ENCODE results near the gene SFMBT1.

Gene SFMBT1

GRCh38 chr3:53045518-53046170 is at the start of gene SFMBT1:
SFMBT1 (minus strand) TSS chr3:53046073; CDS start chr3:52969128, 76,945 bp downstream.
- peak; percentile 18 for DNase-seq (ENCODE audit: extremely low read depth, low read depth)
- TF ChIP-seq CTCF (IDR thresholded peaks at IDR 0.05; ENCODE audit: low read depth, low read length), result no peak

- DNase-seq (ENCODE audit: extremely low read depth, low read depth), result no peak
- TF ChIP-seq CTCF (IDR thresholded peaks at IDR 0.05; ENCODE audit: low read depth, low read length), result no peak
Measured at GRCh38 chr3:53092942-53093341, 47.1 kb upstream of the SFMBT1 start.

- no peak for DNase-seq (ENCODE audit: extremely low read depth, low read depth)
- TF ChIP-seq CTCF (IDR thresholded peaks at IDR 0.05; ENCODE audit: low read depth, low read length), result no peak
Measured at GRCh38 chr3:53092216-53092615, 46.3 kb upstream of the SFMBT1 start.

- DNase-seq (ENCODE audit: extremely low read depth, low read depth), result no peak
- TF ChIP-seq CTCF (IDR thresholded peaks at IDR 0.05; ENCODE audit: low read depth, low read length), result no peak
Measured at GRCh38 chr3:53091011-53091410, 45.1 kb upstream of the SFMBT1 start.

GRCh38 chr3:53089511-53089910 is 43.6 kb upstream of the SFMBT1 start:
- TF ChIP-seq CTCF (IDR thresholded peaks at IDR 0.05; ENCODE audit: low read depth, low read length), result no peak

GRCh38 chr3:53085476-53085875 is 39.6 kb upstream of the SFMBT1 start:
- TF ChIP-seq CTCF (IDR thresholded peaks at IDR 0.05; ENCODE audit: low read depth, low read length), result no peak
- DNase-seq (ENCODE audit: extremely low read depth, low read depth), result no peak

More at GRCh38 chr3:53089511-53089910, 43.6 kb upstream of the SFMBT1 start:
- DNase-seq (ENCODE audit: extremely low read depth, low read depth), result no peak

GRCh38 chr3:53084310-53085001 is 38.6 kb upstream of the SFMBT1 start:
- TF ChIP-seq CTCF (IDR thresholded peaks at IDR 0.05; ENCODE audit: low read depth, low read length), result no peak
- DNase-seq (ENCODE audit: extremely low read depth, low read depth), result no peak
